ENCODE data around the gene SLC12A1.

SLC12A1 gene

GRCh38 chr15:48177766-48178647 is 28.1 kb upstream of the SLC12A1 start, which contains the start of gene MYEF2:
Gene MYEF2 (minus strand): TSS chr15:48178295. CDS start chr15:48178237, 58 bp downstream.
- peak; percentile 1 for DNase-seq (ENCODE audit: extremely low read depth, low read depth)
- TF ChIP-seq, protein P1, sequence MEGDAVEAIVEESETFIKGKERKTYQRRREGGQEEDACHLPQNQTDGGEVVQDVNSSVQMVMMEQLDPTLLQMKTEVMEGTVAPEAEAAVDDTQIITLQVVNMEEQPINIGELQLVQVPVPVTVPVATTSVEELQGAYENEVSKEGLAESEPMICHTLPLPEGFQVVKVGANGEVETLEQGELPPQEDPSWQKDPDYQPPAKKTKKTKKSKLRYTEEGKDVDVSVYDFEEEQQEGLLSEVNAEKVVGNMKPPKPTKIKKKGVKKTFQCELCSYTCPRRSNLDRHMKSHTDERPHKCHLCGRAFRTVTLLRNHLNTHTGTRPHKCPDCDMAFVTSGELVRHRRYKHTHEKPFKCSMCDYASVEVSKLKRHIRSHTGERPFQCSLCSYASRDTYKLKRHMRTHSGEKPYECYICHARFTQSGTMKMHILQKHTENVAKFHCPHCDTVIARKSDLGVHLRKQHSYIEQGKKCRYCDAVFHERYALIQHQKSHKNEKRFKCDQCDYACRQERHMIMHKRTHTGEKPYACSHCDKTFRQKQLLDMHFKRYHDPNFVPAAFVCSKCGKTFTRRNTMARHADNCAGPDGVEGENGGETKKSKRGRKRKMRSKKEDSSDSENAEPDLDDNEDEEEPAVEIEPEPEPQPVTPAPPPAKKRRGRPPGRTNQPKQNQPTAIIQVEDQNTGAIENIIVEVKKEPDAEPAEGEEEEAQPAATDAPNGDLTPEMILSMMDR (IDR thresholded peaks at IDR 0.05; ENCODE audit: low read depth, low read length): no peak

- no peak for DNase-seq (ENCODE audit: extremely low read depth, low read depth)
- TF ChIP-seq, protein P1 (IDR thresholded peaks at IDR 0.05; ENCODE audit: low read depth, low read length): no peak
Observed at GRCh38 chr15:48178648-48178931, 27.5 kb upstream of the SLC12A1 start.

GRCh38 chr15:48182749-48183148 is 23.4 kb upstream of the SLC12A1 start:
- TF ChIP-seq, protein P1 (IDR thresholded peaks at IDR 0.05; ENCODE audit: low read depth, low read length): no peak
- no peak for DNase-seq (ENCODE audit: extremely low read depth, low read depth)

- TF ChIP-seq, protein P1 (IDR thresholded peaks at IDR 0.05; ENCODE audit: low read depth, low read length): no peak
- no peak for DNase-seq (ENCODE audit: extremely low read depth, low read depth)
Observed at GRCh38 chr15:48185529-48185928, 20.6 kb upstream of the SLC12A1 start.

GRCh38 chr15:48186271-48186670 is 19.8 kb upstream of the SLC12A1 start:
- TF ChIP-seq, protein P1 (IDR thresholded peaks at IDR 0.05; ENCODE audit: low read depth, low read length): no peak
- no peak for DNase-seq (ENCODE audit: extremely low read depth, low read depth)

GRCh38 chr15:48190932-48191573 is 15.0 kb upstream of the SLC12A1 start:
- TF ChIP-seq, protein P1 (IDR thresholded peaks at IDR 0.05; ENCODE audit: low read depth, low read length): no peak
- DNase-seq (ENCODE audit: extremely low read depth, low read depth): peak; percentile 1

DNA sequence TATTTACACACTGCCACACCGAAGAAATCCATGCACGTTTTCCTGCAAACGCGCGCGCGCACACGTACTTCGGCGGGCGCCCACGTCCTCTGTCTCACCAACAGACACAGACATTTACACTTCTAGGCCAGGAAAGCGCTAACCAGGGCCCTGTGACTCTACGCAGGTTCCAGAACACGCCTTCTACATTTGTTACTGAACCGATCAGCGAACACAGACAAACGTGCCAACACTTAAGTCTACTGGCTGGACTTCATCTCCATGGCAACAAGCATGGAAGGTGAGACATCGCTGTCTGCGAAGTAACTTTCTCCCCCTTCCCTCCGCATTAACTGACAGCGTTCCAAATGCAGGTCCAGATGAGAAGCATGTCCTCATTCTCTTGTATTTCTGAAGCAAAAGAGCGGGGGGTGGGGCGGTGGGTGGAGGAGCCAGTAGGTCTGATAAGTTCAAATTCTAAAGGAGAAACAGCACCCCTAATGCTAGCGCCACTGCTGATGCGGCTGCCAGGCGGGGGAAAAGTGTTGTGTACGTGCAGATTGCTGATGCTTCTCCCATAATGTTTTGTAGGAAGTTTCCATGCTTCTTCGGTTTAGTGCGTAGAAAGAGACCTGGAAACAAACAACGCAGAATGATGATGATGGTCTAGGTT is 14.4 kb upstream of the SLC12A1 start, which contains the start of gene CTXN2:
Gene CTXN2, plus strand, starts transcription at position 92 of the 652 bp plus-strand sequence. CDS start 9,636 bp downstream, outside the sequence.
- TF ChIP-seq, protein P1 (IDR thresholded peaks at IDR 0.05; ENCODE audit: low read depth, low read length): no peak
- no peak for DNase-seq (ENCODE audit: extremely low read depth, low read depth)
